Activated T-cell treated with anti-CD3 and anti-CD28 coated beads, Interleukin-2, amount 50 U/mL, for 24 hours (primary cell): Measurements from ENCODE around the gene TMEM161A.
"Not testable (repeated sequence)": the region's sequence is repeated elsewhere in the genome, so short reads cannot be mapped to it uniquely, and the experiment has no call there.

Experiments used
- DNase-seq: peaks from one replicate; pipeline ENCODE4 v3.0.0-alpha.2; 2020
- H3K27ac Mint-ChIP-seq: 2 replicates; pipeline ENCODE4 v1.8.0; 2020; ENCODE audit warnings: mild to moderate bottlenecking, mixed read lengths
- H3K27me3 Mint-ChIP-seq: 2 replicates; pipeline ENCODE4 v1.8.0; 2020; ENCODE audit warnings: mixed read lengths
- H3K36me3 Mint-ChIP-seq: 2 replicates; pipeline ENCODE4 v1.8.0; 2020; ENCODE audit warnings: low read depth, mixed read lengths
- H3K4me1 Mint-ChIP-seq: 2 replicates; pipeline ENCODE4 v1.8.0; 2020; ENCODE audit warnings: low read depth, mixed read lengths
- H3K4me3 Mint-ChIP-seq: 2 replicates; pipeline ENCODE4 v1.8.0; 2020; ENCODE audit warnings: mild to moderate bottlenecking, moderate library complexity, mixed read lengths
- H3K9me3 Mint-ChIP-seq: 2 replicates; pipeline ENCODE4 v1.8.0; 2020; ENCODE audit warnings: mixed read lengths

TMEM161A gene

DNA sequence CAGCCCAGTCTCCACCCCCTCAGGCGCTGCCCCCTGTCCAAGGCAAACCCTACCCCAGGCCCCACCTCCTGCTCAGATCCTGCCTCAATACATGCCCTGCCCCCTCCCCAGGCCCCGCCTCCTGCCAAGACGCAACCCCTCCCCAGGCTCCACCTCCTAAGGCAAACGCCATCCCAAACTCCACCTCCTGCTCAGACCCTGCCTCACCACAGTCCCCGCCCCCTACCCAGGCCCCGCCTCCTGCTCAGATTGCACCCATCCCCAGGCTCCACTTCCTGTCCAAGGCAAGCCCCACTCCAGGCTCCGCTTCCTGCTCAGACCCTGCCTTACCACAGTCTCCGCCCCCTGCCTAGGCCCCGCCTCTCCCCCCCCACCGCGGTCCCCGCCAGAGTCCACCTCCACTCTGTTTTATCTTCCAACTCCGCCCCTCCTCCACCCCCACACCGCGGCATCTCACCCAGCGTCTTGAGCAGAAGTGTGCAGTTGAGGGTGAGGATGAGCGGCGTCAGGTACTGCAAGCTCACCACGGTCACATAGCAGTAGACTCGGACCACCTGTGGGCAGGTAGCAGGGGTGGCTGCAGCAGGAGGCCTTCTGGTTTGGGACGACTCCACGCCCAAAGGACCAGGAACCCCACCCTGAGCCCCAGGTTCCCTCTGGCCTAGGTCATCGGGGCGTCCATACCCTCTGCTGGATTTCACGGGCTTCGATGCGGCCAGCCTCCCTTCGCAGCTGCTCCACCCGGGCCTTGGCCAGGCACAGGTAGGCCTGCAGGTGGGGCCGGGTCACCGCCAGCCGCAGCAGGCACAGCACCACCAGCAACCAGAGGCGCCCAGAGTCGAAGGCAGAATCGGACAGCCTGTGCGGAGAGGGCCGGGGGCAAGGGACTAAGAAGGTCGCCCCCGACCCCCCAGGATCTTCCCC lies 17.7 kb downstream of the TMEM161A start:
- H3K4me1 Mint-ChIP-seq, result no peaks in the 10 kb centered on the region
- DNase-seq, result no peak
- H3K9me3 Mint-ChIP-seq, result peaks cover 11% of the 10 kb centered on the region
- H3K4me3 Mint-ChIP-seq, result no peak overlapping the region
- peaks cover 49% of the 10 kb centered on the region for H3K36me3 Mint-ChIP-seq
- no peak overlapping the region for H3K27ac Mint-ChIP-seq
- H3K27me3 Mint-ChIP-seq, result no peaks in the 10 kb centered on the region

DNA sequence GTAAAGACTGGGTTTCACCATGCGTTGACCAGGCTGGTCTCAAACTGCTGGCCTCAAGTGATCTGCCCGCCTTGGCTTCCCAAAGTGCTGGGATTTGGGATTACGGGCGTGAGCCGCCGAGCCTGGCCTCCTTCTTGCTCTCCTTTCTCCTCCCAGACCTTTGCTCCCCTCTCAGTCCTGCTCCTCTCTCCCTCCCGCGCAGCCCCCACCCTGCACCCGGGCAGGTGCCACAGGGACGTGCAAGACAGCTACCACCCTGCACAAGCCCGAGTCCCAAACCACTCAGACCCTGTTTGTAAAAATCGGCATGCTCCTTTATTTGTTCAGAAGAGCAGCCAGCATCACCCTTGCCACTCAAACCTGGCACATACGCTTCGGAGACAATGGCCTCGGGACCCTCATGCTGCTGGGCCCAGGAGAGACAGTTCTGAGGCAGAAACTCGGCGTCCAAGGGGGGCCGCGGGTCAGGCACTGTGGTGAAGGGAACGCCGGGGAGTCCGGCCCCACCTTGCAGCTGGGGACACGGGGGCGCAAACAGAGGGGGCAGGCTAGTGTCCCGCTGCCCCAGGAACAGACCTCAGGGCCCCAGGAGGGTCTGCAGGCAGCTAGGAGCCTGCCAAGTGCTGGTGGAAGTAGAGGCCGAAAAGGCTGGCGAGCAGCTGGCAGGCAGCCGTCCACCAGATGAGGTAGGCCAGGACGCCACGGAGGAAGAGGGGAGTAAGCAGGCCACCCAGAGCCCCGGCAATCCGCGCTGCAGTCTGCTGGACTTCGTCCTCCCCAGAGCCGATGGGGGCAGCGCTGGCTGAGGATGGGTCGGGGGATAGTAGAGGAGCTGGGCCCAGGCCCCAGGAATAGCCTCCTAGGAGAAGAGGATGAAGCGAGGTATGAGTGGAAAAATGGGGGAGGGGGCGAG lies 18.7 kb downstream of the TMEM161A start:
- H3K9me3 Mint-ChIP-seq, result peaks cover 11% of the 10 kb centered on the region

DNA sequence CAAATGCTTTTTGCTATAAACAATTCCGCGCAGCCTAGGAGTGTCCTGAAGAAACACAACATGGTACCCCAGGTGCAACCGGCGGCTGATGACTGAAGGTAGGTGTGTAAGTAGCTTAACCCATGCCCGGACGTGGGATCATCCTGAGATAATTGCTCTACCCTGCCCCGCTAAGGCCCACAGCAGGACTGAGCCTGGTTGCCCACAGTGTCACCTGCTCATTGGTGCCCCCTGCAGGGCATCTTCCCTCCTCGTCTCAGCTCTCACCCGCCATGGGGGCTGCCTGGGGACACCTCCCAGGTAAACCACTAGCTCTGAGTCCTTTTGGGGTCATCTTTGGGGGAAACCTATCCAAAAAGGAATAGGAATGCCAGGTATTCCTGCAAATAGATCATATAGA lies 22.3 kb downstream of the TMEM161A start:
- no peak overlapping the region for H3K27ac Mint-ChIP-seq
- H3K36me3 Mint-ChIP-seq, result peaks cover 19% of the 10 kb centered on the region
- DNase-seq, result peak; percentile 66
- no peaks in the 10 kb centered on the region for H3K27me3 Mint-ChIP-seq
- H3K4me3 Mint-ChIP-seq, result no peak overlapping the region
- no peaks in the 10 kb centered on the region for H3K9me3 Mint-ChIP-seq
- peaks cover 2% of the 10 kb centered on the region for H3K4me1 Mint-ChIP-seq

More for the DNA sequence above, 18.7 kb downstream of the TMEM161A start:
- H3K36me3 Mint-ChIP-seq, result peaks cover 48% of the 10 kb centered on the region
- no peak overlapping the region for H3K27ac Mint-ChIP-seq
- no peak overlapping the region for H3K4me3 Mint-ChIP-seq
- H3K27me3 Mint-ChIP-seq, result no peaks in the 10 kb centered on the region
- H3K4me1 Mint-ChIP-seq, result no peaks in the 10 kb centered on the region
- DNase-seq, result no peak

DNA sequence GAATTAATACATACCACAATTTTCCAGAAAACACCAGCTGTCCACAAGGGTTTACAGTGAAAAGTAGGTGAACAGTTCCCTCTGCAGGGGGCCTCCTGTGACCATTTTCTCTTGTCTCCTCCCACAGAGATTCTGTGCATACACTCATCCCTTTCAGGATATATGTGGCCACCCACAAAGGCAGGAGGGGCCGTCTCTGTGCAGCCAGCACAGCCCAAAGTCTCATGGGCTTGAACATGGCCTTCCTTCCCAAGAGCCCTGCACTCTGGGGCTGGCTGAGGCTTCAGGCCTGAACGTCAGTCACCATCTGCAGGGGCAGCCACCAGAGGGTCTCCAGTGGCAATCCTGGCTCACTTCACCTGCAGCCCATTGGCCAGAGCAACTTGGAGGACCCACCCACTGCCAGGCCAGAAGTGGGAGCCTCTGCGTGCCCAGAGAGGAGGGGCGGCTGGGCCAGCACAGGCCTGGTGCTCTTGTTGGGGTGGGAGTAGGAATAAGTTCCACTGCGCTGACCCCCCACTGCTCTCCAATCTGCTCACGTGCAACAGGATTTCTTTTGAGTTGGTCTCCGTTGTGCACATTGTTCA lies 25.1 kb downstream of the TMEM161A start:
- no peaks in the 10 kb centered on the region for H3K27me3 Mint-ChIP-seq

DNA sequence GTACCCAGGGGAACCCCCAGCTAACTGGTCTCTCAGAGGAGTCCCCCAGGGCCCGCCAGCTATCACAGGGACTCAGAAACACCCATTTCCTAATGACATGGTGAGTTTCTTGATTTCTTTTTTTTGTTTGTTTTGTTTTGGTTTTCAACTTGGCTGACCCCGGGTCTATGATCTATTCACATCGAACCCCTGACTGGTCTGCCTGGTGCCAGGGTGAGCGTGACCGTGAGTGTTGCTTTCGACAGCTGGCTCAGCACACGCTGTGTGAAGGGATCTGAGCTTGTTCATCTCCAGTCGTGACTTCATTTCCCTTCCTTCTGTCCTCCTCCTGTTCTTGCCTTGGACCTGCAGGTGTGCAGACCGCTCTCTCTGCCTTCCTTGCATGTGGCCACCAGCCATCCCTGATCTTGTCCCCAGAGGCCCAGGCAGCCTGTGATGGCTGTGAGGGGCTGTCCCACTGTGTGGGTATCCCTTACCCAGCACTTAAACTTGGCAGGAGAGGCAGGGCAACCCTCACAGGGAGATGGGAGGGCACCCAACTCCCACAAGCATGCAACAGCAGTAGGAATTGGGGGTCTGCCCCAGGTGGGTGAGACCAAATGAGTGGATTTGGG lies 26.2 kb downstream of the TMEM161A start:
- H3K27ac Mint-ChIP-seq, result no peak overlapping the region
- H3K4me1 Mint-ChIP-seq, result peaks cover 7% of the 10 kb centered on the region
- peaks cover 13% of the 10 kb centered on the region for H3K36me3 Mint-ChIP-seq

More for the DNA sequence above, 25.1 kb downstream of the TMEM161A start:
- no peaks in the 10 kb centered on the region for H3K9me3 Mint-ChIP-seq
- no peak overlapping the region for H3K4me3 Mint-ChIP-seq
- peaks cover 8% of the 10 kb centered on the region for H3K36me3 Mint-ChIP-seq
- no peak overlapping the region for H3K27ac Mint-ChIP-seq
- no peak for DNase-seq
- peaks cover 7% of the 10 kb centered on the region for H3K4me1 Mint-ChIP-seq

DNA sequence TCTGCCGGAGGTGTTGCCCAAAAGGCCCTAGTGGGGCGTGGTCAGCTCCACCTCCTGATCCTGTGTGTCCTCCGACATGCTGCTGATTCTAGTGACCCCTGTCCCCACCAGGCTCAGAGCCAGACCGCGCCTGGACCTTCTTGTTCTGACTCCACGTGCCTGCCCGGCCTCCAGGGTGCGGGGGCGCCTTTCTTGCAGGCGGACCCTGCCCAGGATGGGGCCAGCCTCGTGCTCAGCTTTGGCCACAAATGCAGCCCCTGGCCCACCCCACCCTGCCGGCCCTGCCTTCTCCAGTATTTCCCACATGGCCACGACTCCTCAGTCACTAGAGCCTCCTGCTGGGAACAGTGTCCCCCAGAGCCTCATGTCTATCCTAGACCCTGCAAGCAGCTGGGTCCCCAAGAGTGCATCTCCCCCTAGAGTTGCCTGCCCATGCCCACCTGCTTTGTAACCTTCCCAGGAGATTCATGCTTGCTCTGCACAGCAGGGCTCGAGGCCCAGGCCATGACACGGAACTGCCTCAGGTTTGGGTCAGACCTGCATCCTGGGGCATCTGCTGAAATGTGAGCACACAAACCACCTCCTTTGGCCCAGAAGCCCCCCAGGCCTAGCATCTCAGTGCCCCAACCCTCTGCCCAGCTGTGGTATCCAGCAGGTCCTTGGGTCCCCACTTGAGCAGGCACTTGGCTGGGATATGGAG lies 27.0 kb downstream of the TMEM161A start:
- H3K36me3 Mint-ChIP-seq, result peaks cover 14% of the 10 kb centered on the region
- H3K4me1 Mint-ChIP-seq, result peaks cover 7% of the 10 kb centered on the region
- H3K27me3 Mint-ChIP-seq, result no peaks in the 10 kb centered on the region
- DNase-seq, result no peak
- no peak overlapping the region for H3K4me3 Mint-ChIP-seq
- no peaks in the 10 kb centered on the region for H3K9me3 Mint-ChIP-seq
- no peak overlapping the region for H3K27ac Mint-ChIP-seq

More for the DNA sequence above, 26.2 kb downstream of the TMEM161A start:
- no peak for DNase-seq
- Mint-ChIP-seq H3K9me3 (no peaks in the 10 kb centered on the region), H3K27me3 (no peaks in the 10 kb centered on the region), H3K4me3 (no peak overlapping the region)

DNA sequence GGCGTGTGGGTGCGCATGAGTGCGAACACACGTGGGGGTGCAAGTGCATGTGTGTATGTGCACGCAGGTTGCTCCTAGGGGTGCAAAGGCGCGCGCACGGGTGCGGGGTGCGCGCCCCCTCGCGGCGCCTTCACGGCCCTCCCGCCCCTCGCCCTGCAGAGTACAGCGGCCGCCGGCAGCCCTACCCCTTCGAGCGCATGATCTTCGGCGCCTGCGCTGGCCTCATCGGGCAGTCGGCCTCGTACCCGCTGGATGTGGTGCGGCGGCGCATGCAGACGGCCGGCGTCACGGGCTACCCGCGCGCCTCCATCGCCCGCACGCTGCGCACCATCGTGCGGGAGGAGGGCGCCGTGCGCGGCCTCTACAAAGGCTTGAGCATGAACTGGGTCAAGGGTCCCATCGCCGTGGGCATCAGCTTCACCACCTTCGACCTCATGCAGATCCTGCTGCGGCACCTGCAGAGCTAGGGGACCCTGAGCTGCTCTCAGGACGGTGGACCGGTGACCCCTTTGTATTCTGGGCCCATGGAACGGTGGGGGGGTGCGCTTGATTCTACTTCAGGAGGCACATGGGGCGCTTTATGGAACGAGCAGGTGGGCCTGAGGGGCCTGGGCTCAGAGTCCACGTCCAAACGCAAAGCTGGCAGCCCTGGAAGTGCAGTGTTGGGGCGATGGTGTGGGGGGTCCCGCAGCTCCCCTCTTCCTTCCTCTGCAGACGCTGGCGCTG lies 27.7 kb downstream of the TMEM161A start:
- Mint-ChIP-seq H3K36me3 (peaks cover 16% of the 10 kb centered on the region), H3K4me3 (no peak overlapping the region), H3K27me3 (no peaks in the 10 kb centered on the region), H3K27ac (no peak overlapping the region), H3K4me1 (peaks cover 7% of the 10 kb centered on the region), H3K9me3 (no peaks in the 10 kb centered on the region)
- DNase-seq, result peak; percentile 49

DNA sequence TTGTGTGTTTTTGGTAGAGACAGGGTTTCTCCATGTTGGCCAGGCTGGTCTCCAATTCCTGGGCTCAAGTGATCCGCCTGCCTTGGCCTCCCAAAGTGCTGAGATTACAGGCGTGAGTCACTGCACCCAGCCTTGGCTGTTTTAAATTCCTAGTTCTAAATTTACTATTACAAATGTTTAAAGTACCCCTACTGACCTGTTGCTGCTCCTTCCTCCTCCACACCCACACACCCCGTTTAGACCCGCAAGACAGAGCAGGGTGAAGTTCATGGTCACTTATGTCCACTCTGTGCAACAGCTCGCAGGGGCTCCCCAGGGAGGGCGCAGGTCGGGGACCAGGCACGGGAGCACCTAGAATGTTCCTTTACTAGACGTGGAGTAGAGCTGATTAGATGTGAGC lies 28.7 kb downstream of the TMEM161A start:
- Mint-ChIP-seq H3K4me3 (no peak overlapping the region), H3K36me3 (peaks cover 16% of the 10 kb centered on the region), H3K9me3 (no peaks in the 10 kb centered on the region), H3K27ac (no peak overlapping the region), H3K27me3 (no peaks in the 10 kb centered on the region), H3K4me1 (peaks cover 7% of the 10 kb centered on the region)
- DNase-seq, result no peak

DNA sequence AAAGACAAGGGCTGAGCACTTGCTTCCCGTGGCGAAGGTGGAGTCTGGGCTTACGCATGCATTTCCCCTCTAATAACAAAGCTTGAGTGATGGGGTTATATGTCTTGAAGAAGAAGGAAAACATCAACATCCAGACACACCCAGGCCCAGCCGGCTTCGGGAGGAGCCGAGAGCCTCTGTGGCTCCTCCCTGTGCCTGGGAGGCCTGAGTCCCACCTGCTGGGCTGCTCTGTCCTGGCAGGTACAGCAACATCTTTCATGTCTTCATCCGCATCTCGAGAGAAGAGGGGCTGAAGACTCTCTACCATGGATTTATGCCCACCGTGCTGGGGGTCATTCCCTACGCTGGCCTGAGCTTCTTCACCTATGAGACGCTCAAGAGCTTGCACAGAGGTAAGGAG lies 30.6 kb downstream of the TMEM161A start:
- no peak overlapping the region for H3K4me3 Mint-ChIP-seq
- DNase-seq, result no peak
- no peak overlapping the region for H3K27ac Mint-ChIP-seq
- H3K9me3 Mint-ChIP-seq, result no peaks in the 10 kb centered on the region
- H3K36me3 Mint-ChIP-seq, result peaks cover 16% of the 10 kb centered on the region
- H3K4me1 Mint-ChIP-seq, result peaks cover 7% of the 10 kb centered on the region
- H3K27me3 Mint-ChIP-seq, result no peaks in the 10 kb centered on the region

DNA sequence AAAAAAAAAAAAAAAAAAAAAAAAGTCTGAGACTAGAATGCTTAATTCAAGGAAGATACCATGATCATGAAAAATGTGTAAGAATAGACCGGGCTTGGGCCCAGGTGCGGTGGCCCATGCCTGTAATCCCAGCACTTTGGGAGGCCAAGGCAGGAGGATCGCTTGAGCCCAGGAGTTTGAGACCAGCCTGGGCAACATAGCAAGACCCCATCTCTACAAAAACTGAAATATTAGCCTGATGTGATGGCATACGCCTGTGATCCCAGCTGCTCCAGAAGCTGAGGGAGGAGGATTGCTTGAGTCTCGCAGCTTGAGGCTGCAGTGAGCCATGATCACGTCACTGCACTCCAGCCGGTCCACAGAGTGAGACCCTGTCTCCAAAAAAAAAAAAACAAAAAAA lies 31.3 kb downstream of the TMEM161A start:
- not testable (repeated sequence) for H3K4me1 Mint-ChIP-seq, H3K27ac Mint-ChIP-seq

DNA sequence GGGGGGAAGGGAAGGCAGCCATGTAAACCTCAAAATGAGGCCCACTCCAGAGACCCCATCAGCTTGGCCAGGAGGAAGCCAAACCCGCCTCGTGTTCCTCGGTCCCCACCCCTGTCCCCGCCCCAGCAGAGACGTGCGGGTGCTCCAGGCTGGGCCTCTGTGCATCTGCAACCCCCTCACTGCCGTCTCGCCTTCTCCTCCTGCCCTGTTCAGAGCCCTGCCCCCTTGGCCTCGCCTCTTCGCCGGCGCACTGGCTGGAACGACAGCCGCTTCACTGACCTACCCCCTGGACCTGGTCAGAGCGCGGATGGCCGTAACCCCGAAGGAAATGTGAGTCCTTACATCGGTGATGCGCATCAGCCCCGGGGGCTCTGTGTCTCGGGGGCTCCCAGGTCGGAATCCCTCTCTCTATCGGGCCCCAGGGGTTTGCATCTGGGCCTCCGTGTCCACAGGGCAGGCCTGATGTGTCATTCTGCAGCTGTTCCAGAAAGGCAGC lies 32.2 kb downstream of the TMEM161A start:
- H3K4me1 Mint-ChIP-seq, result peaks cover 7% of the 10 kb centered on the region
- no peak overlapping the region for H3K27ac Mint-ChIP-seq
- H3K4me3 Mint-ChIP-seq, result no peak overlapping the region
- H3K9me3 Mint-ChIP-seq, result no peaks in the 10 kb centered on the region
- peaks cover 16% of the 10 kb centered on the region for H3K36me3 Mint-ChIP-seq
- no peak for DNase-seq
- no peaks in the 10 kb centered on the region for H3K27me3 Mint-ChIP-seq

More for the DNA sequence above, 31.3 kb downstream of the TMEM161A start:
- H3K4me3 Mint-ChIP-seq, H3K9me3 Mint-ChIP-seq, H3K27me3 Mint-ChIP-seq, DNase-seq: not testable (repeated sequence)
- H3K36me3 Mint-ChIP-seq, result peaks cover 16% of the 10 kb centered on the region

DNA sequence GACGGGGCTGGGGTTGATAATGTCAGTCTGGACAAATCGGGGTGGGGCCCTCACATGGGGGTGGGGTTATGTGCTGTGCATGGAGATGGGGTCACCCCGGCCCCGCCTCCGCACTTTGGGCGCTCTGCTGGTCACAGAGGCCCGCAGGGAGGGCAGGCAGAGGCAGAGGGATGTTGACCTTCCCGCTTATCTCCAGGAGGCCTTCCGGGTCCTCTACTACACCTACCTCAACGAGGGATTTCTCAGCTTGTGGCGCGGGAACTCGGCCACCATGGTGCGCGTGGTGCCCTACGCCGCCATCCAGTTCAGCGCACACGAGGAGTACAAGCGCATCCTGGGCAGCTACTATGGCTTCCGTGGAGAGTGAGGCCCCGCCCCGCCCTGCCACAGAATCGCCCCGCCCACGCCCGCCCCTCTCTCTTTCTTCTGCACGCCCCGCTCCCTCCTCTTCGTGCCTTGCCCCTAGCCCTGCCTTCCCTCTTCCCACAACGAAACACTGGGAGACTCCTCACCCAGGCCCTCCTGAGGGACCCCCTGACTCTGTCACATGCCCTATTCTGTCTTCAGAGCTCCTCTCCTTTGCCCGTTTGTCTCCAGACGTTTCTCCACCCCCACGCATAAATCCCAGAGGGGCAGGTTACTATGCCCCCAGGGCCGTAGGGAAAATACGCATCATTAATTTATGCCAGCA lies 32.8 kb downstream of the TMEM161A start:
- peaks cover 18% of the 10 kb centered on the region for H3K36me3 Mint-ChIP-seq
- H3K4me1 Mint-ChIP-seq, result peaks cover 3% of the 10 kb centered on the region
- DNase-seq, result no peak
- no peaks in the 10 kb centered on the region for H3K9me3 Mint-ChIP-seq
- H3K27me3 Mint-ChIP-seq, result no peaks in the 10 kb centered on the region
- H3K27ac Mint-ChIP-seq, result no peak overlapping the region
- H3K4me3 Mint-ChIP-seq, result no peak overlapping the region
